ENCODE data around the gene SLC39A8.
"Not testable (repeated sequence)": the region's sequence is repeated elsewhere in the genome, so short reads cannot be mapped to it uniquely, and the experiment has no call there.

The SLC39A8 gene

GRCh38 chr4:102281171-102281839 lies 64.0 kb downstream of the SLC39A8 start:
- H3K36me3 ChIP-seq (ENCODE audit: control insufficient read depth, insufficient read depth, low read length) = no peaks in the 10 kb centered on the region
- H3K4me3 ChIP-seq (ENCODE audit: insufficient read depth, low read depth, low read length, poor library complexity, severe bottlenecking) = no peak overlapping the region

GRCh38 chr4:102273317-102273716 lies 72.0 kb downstream of the SLC39A8 start:
- H3K27ac ChIP-seq (ENCODE audit: insufficient read depth, low read length, poor library complexity, severe bottlenecking); H3K36me3 ChIP-seq (ENCODE audit: control insufficient read depth, insufficient read depth, low read length): not testable (repeated sequence)

More at GRCh38 chr4:102281171-102281839, 64.0 kb downstream of the SLC39A8 start:
- H3K27me3 ChIP-seq (replicated peaks; ENCODE audit: control insufficient read depth, insufficient read depth, low read length, poor library complexity, severe bottlenecking) = no peaks in the 10 kb centered on the region
- H3K9me3 ChIP-seq (ENCODE audit: control insufficient read depth, low read length) = no peaks in the 10 kb centered on the region
- H3K27ac ChIP-seq (ENCODE audit: insufficient read depth, low read length, poor library complexity, severe bottlenecking) = no peak overlapping the region
- DNase-seq = no peak
- H3K4me1 ChIP-seq (ENCODE audit: control insufficient read depth, insufficient read depth, low read length, poor library complexity, severe bottlenecking) = no peaks in the 10 kb centered on the region

GRCh38 chr4:102272318-102272717 lies 73.0 kb downstream of the SLC39A8 start:
- no peak overlapping the region for H3K4me3 ChIP-seq (ENCODE audit: insufficient read depth, low read depth, low read length, poor library complexity, severe bottlenecking)
- H3K9me3 ChIP-seq (ENCODE audit: control insufficient read depth, low read length) = no peaks in the 10 kb centered on the region
- H3K27me3 ChIP-seq (replicated peaks; ENCODE audit: control insufficient read depth, insufficient read depth, low read length, poor library complexity, severe bottlenecking) = no peaks in the 10 kb centered on the region
- no peaks in the 10 kb centered on the region for H3K4me1 ChIP-seq (ENCODE audit: control insufficient read depth, insufficient read depth, low read length, poor library complexity, severe bottlenecking)
- no peaks in the 10 kb centered on the region for H3K36me3 ChIP-seq (ENCODE audit: control insufficient read depth, insufficient read depth, low read length)
- no peak for DNase-seq
- no peak overlapping the region for H3K27ac ChIP-seq (ENCODE audit: insufficient read depth, low read length, poor library complexity, severe bottlenecking)

More at GRCh38 chr4:102273317-102273716, 72.0 kb downstream of the SLC39A8 start:
- not testable (repeated sequence) for H3K4me1 ChIP-seq (ENCODE audit: control insufficient read depth, insufficient read depth, low read length, poor library complexity, severe bottlenecking); DNase-seq; H3K4me3 ChIP-seq (ENCODE audit: insufficient read depth, low read depth, low read length, poor library complexity, severe bottlenecking); H3K27me3 ChIP-seq (replicated peaks; ENCODE audit: control insufficient read depth, insufficient read depth, low read length, poor library complexity, severe bottlenecking); H3K9me3 ChIP-seq (ENCODE audit: control insufficient read depth, low read length)

- H3K4me1 ChIP-seq (ENCODE audit: control insufficient read depth, insufficient read depth, low read length, poor library complexity, severe bottlenecking) = no peaks in the 10 kb centered on the region
- H3K27me3 ChIP-seq (replicated peaks; ENCODE audit: control insufficient read depth, insufficient read depth, low read length, poor library complexity, severe bottlenecking) = no peaks in the 10 kb centered on the region
- H3K27ac ChIP-seq (ENCODE audit: insufficient read depth, low read length, poor library complexity, severe bottlenecking) = no peak overlapping the region
- no peaks in the 10 kb centered on the region for H3K9me3 ChIP-seq (ENCODE audit: control insufficient read depth, low read length)
- DNase-seq = no peak
- no peaks in the 10 kb centered on the region for H3K36me3 ChIP-seq (ENCODE audit: control insufficient read depth, insufficient read depth, low read length)
- no peak overlapping the region for H3K4me3 ChIP-seq (ENCODE audit: insufficient read depth, low read depth, low read length, poor library complexity, severe bottlenecking)
Observed at GRCh38 chr4:102268355-102268754, 76.9 kb downstream of the SLC39A8 start.

GRCh38 chr4:102263024-102263787 lies 82.1 kb downstream of the SLC39A8 start:
- H3K4me1 ChIP-seq (ENCODE audit: control insufficient read depth, insufficient read depth, low read length, poor library complexity, severe bottlenecking) = no peaks in the 10 kb centered on the region
- DNase-seq = no peak
- H3K27ac ChIP-seq (ENCODE audit: insufficient read depth, low read length, poor library complexity, severe bottlenecking) = no peak overlapping the region
- H3K36me3 ChIP-seq (ENCODE audit: control insufficient read depth, insufficient read depth, low read length) = no peaks in the 10 kb centered on the region
- H3K9me3 ChIP-seq (ENCODE audit: control insufficient read depth, low read length) = no peaks in the 10 kb centered on the region
- H3K4me3 ChIP-seq (ENCODE audit: insufficient read depth, low read depth, low read length, poor library complexity, severe bottlenecking) = no peak overlapping the region
- no peaks in the 10 kb centered on the region for H3K27me3 ChIP-seq (replicated peaks; ENCODE audit: control insufficient read depth, insufficient read depth, low read length, poor library complexity, severe bottlenecking)

GRCh38 chr4:102259702-102260101 lies 85.6 kb downstream of the SLC39A8 start:
- Histone ChIP-seq H3K9me3 (ENCODE audit: control insufficient read depth, low read length) (no peaks in the 10 kb centered on the region), H3K36me3 (ENCODE audit: control insufficient read depth, insufficient read depth, low read length) (no peaks in the 10 kb centered on the region), H3K4me3 (ENCODE audit: insufficient read depth, low read depth, low read length, poor library complexity, severe bottlenecking) (no peak overlapping the region), H3K27ac (ENCODE audit: insufficient read depth, low read length, poor library complexity, severe bottlenecking) (no peak overlapping the region), H3K4me1 (ENCODE audit: control insufficient read depth, insufficient read depth, low read length, poor library complexity, severe bottlenecking) (no peaks in the 10 kb centered on the region), H3K27me3 (replicated peaks; ENCODE audit: control insufficient read depth, insufficient read depth, low read length, poor library complexity, severe bottlenecking) (no peaks in the 10 kb centered on the region)
- DNase-seq = no peak

- H3K4me1 ChIP-seq (ENCODE audit: control insufficient read depth, insufficient read depth, low read length, poor library complexity, severe bottlenecking) = no peaks in the 10 kb centered on the region
- no peak overlapping the region for H3K27ac ChIP-seq (ENCODE audit: insufficient read depth, low read length, poor library complexity, severe bottlenecking)
- H3K9me3 ChIP-seq (ENCODE audit: control insufficient read depth, low read length) = no peaks in the 10 kb centered on the region
- DNase-seq = no peak
- no peaks in the 10 kb centered on the region for H3K36me3 ChIP-seq (ENCODE audit: control insufficient read depth, insufficient read depth, low read length)
- no peaks in the 10 kb centered on the region for H3K27me3 ChIP-seq (replicated peaks; ENCODE audit: control insufficient read depth, insufficient read depth, low read length, poor library complexity, severe bottlenecking)
- no peak overlapping the region for H3K4me3 ChIP-seq (ENCODE audit: insufficient read depth, low read depth, low read length, poor library complexity, severe bottlenecking)
Observed at GRCh38 chr4:102259081-102259480, 86.2 kb downstream of the SLC39A8 start.

- Histone ChIP-seq H3K9me3 (ENCODE audit: control insufficient read depth, low read length) (no peaks in the 10 kb centered on the region), H3K27ac (ENCODE audit: insufficient read depth, low read length, poor library complexity, severe bottlenecking) (no peak overlapping the region), H3K4me1 (ENCODE audit: control insufficient read depth, insufficient read depth, low read length, poor library complexity, severe bottlenecking) (no peaks in the 10 kb centered on the region), H3K4me3 (ENCODE audit: insufficient read depth, low read depth, low read length, poor library complexity, severe bottlenecking) (no peak overlapping the region), H3K27me3 (replicated peaks; ENCODE audit: control insufficient read depth, insufficient read depth, low read length, poor library complexity, severe bottlenecking) (no peaks in the 10 kb centered on the region), H3K36me3 (ENCODE audit: control insufficient read depth, insufficient read depth, low read length) (no peaks in the 10 kb centered on the region)
- no peak for DNase-seq
Observed at GRCh38 chr4:102256321-102256720, 89.0 kb downstream of the SLC39A8 start.

GRCh38 chr4:102253860-102254259 lies 91.4 kb downstream of the SLC39A8 start:
- Histone ChIP-seq H3K27ac (ENCODE audit: insufficient read depth, low read length, poor library complexity, severe bottlenecking) (no peak overlapping the region), H3K4me1 (ENCODE audit: control insufficient read depth, insufficient read depth, low read length, poor library complexity, severe bottlenecking) (no peaks in the 10 kb centered on the region), H3K4me3 (ENCODE audit: insufficient read depth, low read depth, low read length, poor library complexity, severe bottlenecking) (no peak overlapping the region), H3K27me3 (replicated peaks; ENCODE audit: control insufficient read depth, insufficient read depth, low read length, poor library complexity, severe bottlenecking) (no peaks in the 10 kb centered on the region), H3K9me3 (ENCODE audit: control insufficient read depth, low read length) (no peaks in the 10 kb centered on the region), H3K36me3 (ENCODE audit: control insufficient read depth, insufficient read depth, low read length) (no peaks in the 10 kb centered on the region)
- no peak for DNase-seq

- Histone ChIP-seq H3K27ac (ENCODE audit: insufficient read depth, low read length, poor library complexity, severe bottlenecking) (no peak overlapping the region), H3K4me1 (ENCODE audit: control insufficient read depth, insufficient read depth, low read length, poor library complexity, severe bottlenecking) (no peaks in the 10 kb centered on the region), H3K9me3 (ENCODE audit: control insufficient read depth, low read length) (no peaks in the 10 kb centered on the region), H3K36me3 (ENCODE audit: control insufficient read depth, insufficient read depth, low read length) (no peaks in the 10 kb centered on the region), H3K4me3 (ENCODE audit: insufficient read depth, low read depth, low read length, poor library complexity, severe bottlenecking) (no peak overlapping the region), H3K27me3 (replicated peaks; ENCODE audit: control insufficient read depth, insufficient read depth, low read length, poor library complexity, severe bottlenecking) (no peaks in the 10 kb centered on the region)
- no peak for DNase-seq
Observed at GRCh38 chr4:102252171-102252570, 93.1 kb downstream of the SLC39A8 start.

Data from effector memory CD4-positive, alpha-beta T cell (primary cell).